ENCODE results near the gene VPS13D.
A peak's percentile ranks its signal among the peaks of the same experiment; 100 is the strongest.
"Not testable (repeated sequence)": the region's sequence is repeated elsewhere in the genome, so short reads cannot be mapped to it uniquely, and the experiment has no call there.

The VPS13D gene

GRCh38 chr1:12454406-12455391, 224.9 kb downstream of the VPS13D start:
- DNase-seq: no peak

GRCh38 chr1:12456081-12456480, 226.3 kb downstream of the VPS13D start:
- DNase-seq: not testable (repeated sequence)

GRCh38 chr1:12456979-12457378, 227.1 kb downstream of the VPS13D start:
- no peak for DNase-seq

- DNase-seq: no peak
Observed at GRCh38 chr1:12457771-12458170, 227.9 kb downstream of the VPS13D start.

- no peak for DNase-seq
Observed at GRCh38 chr1:12458571-12458970, 228.7 kb downstream of the VPS13D start.

GRCh38 chr1:12460121-12460520, 230.3 kb downstream of the VPS13D start:
- no peak for DNase-seq

GRCh38 chr1:12460911-12461621, 231.2 kb downstream of the VPS13D start:
- no peak for DNase-seq

GRCh38 chr1:12461754-12462153, 231.9 kb downstream of the VPS13D start:
- no peak for DNase-seq

GRCh38 chr1:12462586-12462985, 232.8 kb downstream of the VPS13D start:
- no peak for DNase-seq

- DNase-seq: no peak
Observed at GRCh38 chr1:12464045-12464461, 234.2 kb downstream of the VPS13D start.

- no peak for DNase-seq
Observed at GRCh38 chr1:12464598-12465056, 234.8 kb downstream of the VPS13D start.

- no peak for DNase-seq
Observed at GRCh38 chr1:12465126-12465525, 235.3 kb downstream of the VPS13D start.

- no peak for DNase-seq
Observed at GRCh38 chr1:12466816-12467215, 237.0 kb downstream of the VPS13D start.

- no peak for DNase-seq
Observed at GRCh38 chr1:12467570-12468286, 237.9 kb downstream of the VPS13D start.

GRCh38 chr1:12468323-12468722, 238.5 kb downstream of the VPS13D start:
- DNase-seq: no peak

- DNase-seq: no peak
Observed at GRCh38 chr1:12469493-12469892, 239.7 kb downstream of the VPS13D start.

- DNase-seq: no peak
Observed at GRCh38 chr1:12469990-12470389, 240.2 kb downstream of the VPS13D start.

GRCh38 chr1:12470916-12471315, 241.1 kb downstream of the VPS13D start:
- DNase-seq: not testable (repeated sequence)

- DNase-seq: no peak
Observed at GRCh38 chr1:12472156-12472797, 242.4 kb downstream of the VPS13D start.

- peak; percentile 57 to 59 (median 58) for DNase-seq
Observed at GRCh38 chr1:12472798-12473551, 243.1 kb downstream of the VPS13D start.

GRCh38 chr1:12473596-12474362, 243.9 kb downstream of the VPS13D start:
- no peak for DNase-seq
